Measurements from ENCODE around the gene ZNF280C. TPM values are rescaled to one million over a fixed set of nuclear protein-coding genes. Genes with fewer than 3 reads are reported as not detected.

ZNF280C gene
- total RNA-seq, 1 experiment from 2014 or later: 4.6 TPM

GRCh38 chrX:130162094-130162735, 106.5 kb downstream of the ZNF280C start:
- Histone ChIP-seq H3K4me1 (ENCODE audit: insufficient read depth, low read length) (peaks cover 13% of the 10 kb centered on the region), H2AFZ (ENCODE audit: low read length) (no peak overlapping the region), H3K9ac (ENCODE audit: low read length) (no peak overlapping the region), H3K9me2 (replicated peaks; ENCODE audit: low read length) (no peaks in the 10 kb centered on the region), H3K27me3 (ENCODE audit: low read length) (no peaks in the 10 kb centered on the region), H3K27ac (ENCODE audit: low read length) (no peak overlapping the region), H3K36me3 (ENCODE audit: low read depth, low read length) (no peaks in the 10 kb centered on the region), H3K4me2 (ENCODE audit: low read length) (no peak overlapping the region), H4K20me1 (ENCODE audit: low read length) (no peaks in the 10 kb centered on the region), H3K79me2 (ENCODE audit: low read length) (peaks cover 58% of the 10 kb centered on the region), H3F3A (ENCODE audit: low read length, unreplicated experiment) (no peaks in the 10 kb centered on the region), H3K4me3 (ENCODE audit: low read length) (no peak overlapping the region), H3K9me3 (ENCODE audit: low read length) (no peaks in the 10 kb centered on the region)
- no peak for DNase-seq
- ATAC-seq: no peak
- no TSS peak for BruUV-seq (replicated peaks)
- POLR2A ChIA-PET (ENCODE audit: unreplicated experiment): no interaction called here
- CTCF ChIA-PET: no interaction called here
- intact Hi-C loops (cut with micrococcal nuclease): loop anchor here (10.0 kb wide), 1 partner anchor 47 kb away; the partner anchor contains the start of gene ELF4
- TF ChIP-seq EZH2 (IDR thresholded peaks at IDR 0.05; ENCODE audit: low read length, unreplicated experiment): no peak

- no peak overlapping the region for H3K4me2 ChIP-seq (ENCODE audit: low read length)
Observed at GRCh38 chrX:130159776-130160175, 108.9 kb downstream of the ZNF280C start.

GRCh38 chrX:130158311-130158710, 110.4 kb downstream of the ZNF280C start:
- DNase-seq: no peak
- no peaks in the 10 kb centered on the region for H3K9me3 ChIP-seq (ENCODE audit: low read length)
- H3K4me3 ChIP-seq (ENCODE audit: low read length): no peak overlapping the region
- H3K36me3 ChIP-seq (ENCODE audit: low read depth, low read length): no peaks in the 10 kb centered on the region; the same call in 1 of the 2 replicates
- no peaks in the 10 kb centered on the region for H4K20me1 ChIP-seq (ENCODE audit: low read length)
- no peak overlapping the region for H3K9ac ChIP-seq (ENCODE audit: low read length)
- TF ChIP-seq EZH2 (IDR thresholded peaks at IDR 0.05; ENCODE audit: low read length, unreplicated experiment): no peak
- no peak for TF ChIP-seq CTCF (conservative IDR thresholded peaks at IDR 0.05; ENCODE audit: low read depth, low read length)
- TF ChIP-seq EZH2phosphoT487 (IDR thresholded peaks at IDR 0.05; ENCODE audit: borderline replicate concordance, low read length): no peak
- no peaks in the 10 kb centered on the region for H3K9me2 ChIP-seq (replicated peaks; ENCODE audit: low read length)
- CTCF ChIA-PET: no interaction called here
- POLR2A ChIA-PET (ENCODE audit: unreplicated experiment): interaction anchor here (0.6 kb wide), 1 partner anchor 183 kb away, joined by 10 read pairs; no protein-coding TSS in a partner anchor
- no peak for ATAC-seq
- H3F3A ChIP-seq (ENCODE audit: low read length, unreplicated experiment): no peaks in the 10 kb centered on the region
- no peak overlapping the region for H3K4me2 ChIP-seq (ENCODE audit: low read length)
- H2AFZ ChIP-seq (ENCODE audit: low read length): no peak overlapping the region
- intact Hi-C loops (cut with micrococcal nuclease): no loop called here
- peaks cover 39% of the 10 kb centered on the region for H3K79me2 ChIP-seq (ENCODE audit: low read length)
- H3K4me1 ChIP-seq (ENCODE audit: insufficient read depth, low read length): no peaks in the 10 kb centered on the region
- H3K27ac ChIP-seq (ENCODE audit: low read length): no peak overlapping the region
- H3K27me3 ChIP-seq (ENCODE audit: low read length): no peaks in the 10 kb centered on the region
- BruUV-seq (replicated peaks): no TSS peak

More at GRCh38 chrX:130159776-130160175, 108.9 kb downstream of the ZNF280C start:
- H3K27me3 ChIP-seq (ENCODE audit: low read length): no peaks in the 10 kb centered on the region
- intact Hi-C loops (cut with micrococcal nuclease): loop anchor here (10.0 kb wide), 1 partner anchor 45 kb away; the partner anchor contains the start of gene ELF4
- H3K27ac ChIP-seq (ENCODE audit: low read length): no peak overlapping the region
- no peak overlapping the region for H3K4me3 ChIP-seq (ENCODE audit: low read length)
- POLR2A ChIA-PET (ENCODE audit: unreplicated experiment): no interaction called here
- no peak overlapping the region for H3K9ac ChIP-seq (ENCODE audit: low read length)
- H3K4me1 ChIP-seq (ENCODE audit: insufficient read depth, low read length): peaks cover 6% of the 10 kb centered on the region
- peaks cover 52% of the 10 kb centered on the region for H3K79me2 ChIP-seq (ENCODE audit: low read length)
- CTCF ChIA-PET: no interaction called here
- no TSS peak for BruUV-seq (replicated peaks)
- no peak for DNase-seq
- no peaks in the 10 kb centered on the region for H4K20me1 ChIP-seq (ENCODE audit: low read length)
- no peak overlapping the region for H2AFZ ChIP-seq (ENCODE audit: low read length)
- H3F3A ChIP-seq (ENCODE audit: low read length, unreplicated experiment): no peaks in the 10 kb centered on the region
- H3K9me2 ChIP-seq (replicated peaks; ENCODE audit: low read length): no peaks in the 10 kb centered on the region
- no peak for TF ChIP-seq EZH2 (IDR thresholded peaks at IDR 0.05; ENCODE audit: low read length, unreplicated experiment)
- TF ChIP-seq EZH2phosphoT487 (IDR thresholded peaks at IDR 0.05; ENCODE audit: borderline replicate concordance, low read length): no peak
- TF ChIP-seq CTCF (conservative IDR thresholded peaks at IDR 0.05; ENCODE audit: low read depth, low read length): no peak
- no peaks in the 10 kb centered on the region; the same call in 1 of the 2 replicates for H3K36me3 ChIP-seq (ENCODE audit: low read depth, low read length)
- no peaks in the 10 kb centered on the region for H3K9me3 ChIP-seq (ENCODE audit: low read length)
- ATAC-seq: no peak
